Measurements from ENCODE around the gene ANO3. TPM values are rescaled to one million over a fixed set of nuclear protein-coding genes. Genes with fewer than 3 reads are reported as not detected.

The ANO3 gene
- total and polyA plus RNA-seq, 2 experiments from 2014 or later: not detected

GRCh38 chr11:26573896-26574295, 242.0 kb downstream of the ANO3 start:
- ATAC-seq (no peak), DNase-seq (ENCODE audit: low spot score) (no peak)
- Histone ChIP-seq H3K27me3 (ENCODE audit: insufficient read depth) (no peaks in the 10 kb centered on the region), H3F3A (replicated peaks; ENCODE audit: low read depth) (no peaks in the 10 kb centered on the region), H3K79me2 (replicated peaks; ENCODE audit: insufficient read depth) (no peaks in the 10 kb centered on the region), H3K36me3 (ENCODE audit: insufficient read depth) (no peaks in the 10 kb centered on the region), H2AFZ (peak overlapping the region; percentile 49; the same call in 1 of the 2 replicates), H3K4me1 (ENCODE audit: insufficient read depth) (peaks cover 12% of the 10 kb centered on the region), H3K27ac (ENCODE audit: low read depth) (no peak overlapping the region), H3K9me2 (ENCODE audit: insufficient read depth) (no peaks in the 10 kb centered on the region), H3K4me3 (no peak overlapping the region), H3K4me2 (no peak overlapping the region), H4K20me1 (replicated peaks; ENCODE audit: insufficient read depth) (no peaks in the 10 kb centered on the region)
- Mint-ChIP-seq H3K27ac (0 out of 2 replicates have a peak overlapping the region, but pooled peaks have one; percentile 71), H3K4me1 (peaks cover 18% of the 10 kb centered on the region), H3K36me3 (ENCODE audit: low read depth) (no peaks in the 10 kb centered on the region), H3K27me3 (ENCODE audit: insufficient read depth, low read depth, poor library complexity) (no peaks in the 10 kb centered on the region), H3K4me3 (no peak overlapping the region), H3K9me3 (no peaks in the 10 kb centered on the region)
- TF ChIP-seq ZNF462 (CRISPR knock-in tag; IDR thresholded peaks at IDR 0.05) (no peak), JUNB (IDR thresholded peaks at IDR 0.05; ENCODE audit: unreplicated experiment) (no peak), POLR2AphosphoS5 (IDR thresholded peaks at IDR 0.05; ENCODE audit: low read depth) (no peak), ETS1 (IDR thresholded peaks at IDR 0.05) (no peak), NANOG (IDR thresholded peaks at IDR 0.05; ENCODE audit: borderline replicate concordance) (no peak)

GRCh38 chr11:26575946-26576345, 244.0 kb downstream of the ANO3 start:
- Histone ChIP-seq H3K27ac (ENCODE audit: low read depth) (no peak overlapping the region), H4K20me1 (replicated peaks; ENCODE audit: insufficient read depth) (no peaks in the 10 kb centered on the region), H2AFZ (no peak overlapping the region), H3F3A (replicated peaks; ENCODE audit: low read depth) (no peaks in the 10 kb centered on the region), H3K4me1 (ENCODE audit: insufficient read depth) (peaks cover 28% of the 10 kb centered on the region), H3K79me2 (replicated peaks; ENCODE audit: insufficient read depth) (no peaks in the 10 kb centered on the region), H3K36me3 (ENCODE audit: insufficient read depth) (no peaks in the 10 kb centered on the region), H3K4me3 (no peak overlapping the region), H3K9me2 (ENCODE audit: insufficient read depth) (no peaks in the 10 kb centered on the region), H3K27me3 (ENCODE audit: insufficient read depth) (no peaks in the 10 kb centered on the region), H3K4me2 (no peak overlapping the region)
- Mint-ChIP-seq H3K27ac (no peak overlapping the region), H3K27me3 (ENCODE audit: insufficient read depth, low read depth, poor library complexity) (no peaks in the 10 kb centered on the region), H3K36me3 (ENCODE audit: low read depth) (no peaks in the 10 kb centered on the region), H3K4me1 (peaks cover 32% of the 10 kb centered on the region), H3K4me3 (no peak overlapping the region), H3K9me3 (no peaks in the 10 kb centered on the region)
- DNase-seq (ENCODE audit: low spot score): no peak
- no peak for ATAC-seq
- no peak for TF ChIP-seq POLR2AphosphoS5 (IDR thresholded peaks at IDR 0.05; ENCODE audit: low read depth)
- no peak for TF ChIP-seq CTCF (conservative IDR thresholded peaks at IDR 0.05; ENCODE audit: low read depth in 2 of 2)
- TF ChIP-seq CREB1 (CRISPR knock-in tag; IDR thresholded peaks at IDR 0.05; ENCODE audit: low read depth): no peak
- no peak for TF ChIP-seq NANOG (IDR thresholded peaks at IDR 0.05; ENCODE audit: borderline replicate concordance)
- no peak for TF ChIP-seq ZNF331 (CRISPR knock-in tag; IDR thresholded peaks at IDR 0.05; ENCODE audit: low read depth)
- no peak for TF ChIP-seq ZNF114 (CRISPR knock-in tag; IDR thresholded peaks at IDR 0.05)
- no peak for TF ChIP-seq JUNB (IDR thresholded peaks at IDR 0.05; ENCODE audit: unreplicated experiment)

Data from GM23338 (cell line).